ENCODE data around the gene IGF1R.

Gene IGF1R

GRCh38 chr15:98734466-98735199 lies 86.3 kb downstream of the IGF1R start:
- Histone ChIP-seq H3K4me1 (ENCODE audit: insufficient read depth, poor library complexity, severe bottlenecking) (peaks cover 23% of the 10 kb centered on the region), H3K36me3 (ENCODE audit: low read depth) (no peaks in the 10 kb centered on the region), H3K4me3 (ENCODE audit: severe bottlenecking) (no peak overlapping the region), H3K9me3 (ENCODE audit: severe bottlenecking) (no peaks in the 10 kb centered on the region), H3K27me3 (ENCODE audit: insufficient read depth, poor library complexity, severe bottlenecking) (no peaks in the 10 kb centered on the region), H3K27ac (ENCODE audit: poor library complexity, severe bottlenecking) (peak overlapping the region; percentile 23)
- ATAC-seq (ENCODE audit: low read depth) (peak; percentile 21; the same call in 2 of the 3 replicates), DNase-seq (ENCODE audit: low spot score) (no peak)
- no peak for TF ChIP-seq CTCF (IDR thresholded peaks at IDR 0.05; ENCODE audit: poor library complexity, severe bottlenecking)

- DNase-seq (ENCODE audit: low spot score) = no peak
- Histone ChIP-seq H3K27ac (ENCODE audit: poor library complexity, severe bottlenecking) (peak overlapping the region; percentile 23), H3K4me1 (ENCODE audit: insufficient read depth, poor library complexity, severe bottlenecking) (peaks cover 22% of the 10 kb centered on the region), H3K36me3 (ENCODE audit: low read depth) (no peaks in the 10 kb centered on the region), H3K4me3 (ENCODE audit: severe bottlenecking) (no peak overlapping the region), H3K9me3 (ENCODE audit: severe bottlenecking) (no peaks in the 10 kb centered on the region), H3K27me3 (ENCODE audit: insufficient read depth, poor library complexity, severe bottlenecking) (no peaks in the 10 kb centered on the region)
- ATAC-seq (ENCODE audit: low read depth) = no peak; the same call in 2 of the 3 replicates
- TF ChIP-seq CTCF (IDR thresholded peaks at IDR 0.05; ENCODE audit: poor library complexity, severe bottlenecking) = no peak
Observed at GRCh38 chr15:98735304-98735703, 87.0 kb downstream of the IGF1R start.

GRCh38 chr15:98735895-98736617 lies 87.7 kb downstream of the IGF1R start:
- no peaks in the 10 kb centered on the region for H3K27me3 ChIP-seq (ENCODE audit: insufficient read depth, poor library complexity, severe bottlenecking)
- DNase-seq (ENCODE audit: low spot score) (no peak), ATAC-seq (ENCODE audit: low read depth) (peak; percentile 7; the same call in 1 of the 3 replicates)
- H3K4me1 ChIP-seq (ENCODE audit: insufficient read depth, poor library complexity, severe bottlenecking) = peaks cover 22% of the 10 kb centered on the region
- TF ChIP-seq CTCF (IDR thresholded peaks at IDR 0.05; ENCODE audit: poor library complexity, severe bottlenecking) = no peak
- H3K27ac ChIP-seq (ENCODE audit: poor library complexity, severe bottlenecking) = peak overlapping the region; percentile 23
- H3K4me3 ChIP-seq (ENCODE audit: severe bottlenecking) = no peak overlapping the region
- no peaks in the 10 kb centered on the region for H3K36me3 ChIP-seq (ENCODE audit: low read depth)
- no peaks in the 10 kb centered on the region for H3K9me3 ChIP-seq (ENCODE audit: severe bottlenecking)

GRCh38 chr15:98737159-98737558 lies 88.8 kb downstream of the IGF1R start:
- Histone ChIP-seq H3K36me3 (ENCODE audit: low read depth) (no peaks in the 10 kb centered on the region), H3K4me3 (ENCODE audit: severe bottlenecking) (no peak overlapping the region), H3K27me3 (ENCODE audit: insufficient read depth, poor library complexity, severe bottlenecking) (no peaks in the 10 kb centered on the region), H3K9me3 (ENCODE audit: severe bottlenecking) (no peaks in the 10 kb centered on the region), H3K27ac (ENCODE audit: poor library complexity, severe bottlenecking) (no peak overlapping the region), H3K4me1 (ENCODE audit: insufficient read depth, poor library complexity, severe bottlenecking) (peaks cover 22% of the 10 kb centered on the region)
- TF ChIP-seq CTCF (IDR thresholded peaks at IDR 0.05; ENCODE audit: poor library complexity, severe bottlenecking) = no peak
- ATAC-seq (ENCODE audit: low read depth) (no peak), DNase-seq (ENCODE audit: low spot score) (no peak)
